GM12878 (cell line): ENCODE results near the gene IRF4. TPM values are rescaled to one million over a fixed set of nuclear protein-coding genes. Genes with fewer than 3 reads are reported as not detected.

ENCODE experiments used
- ATF7 ChIP-seq: fragments of 450-650 bp; IDR thresholded peaks from 2 replicates; pipeline ENCODE4 v1.6.1; 2016; ENCODE audit warnings: low read depth, mild to moderate bottlenecking
- BCL11A ChIP-seq: IDR thresholded peaks from 2 replicates; pipeline ENCODE4 v1.6.1; 2011; ENCODE audit warnings: low read depth, low read length
- BCLAF1 ChIP-seq: fragments of 450-650 bp; IDR thresholded peaks from 2 replicates; pipeline ENCODE4 v1.6.1; 2017; ENCODE audit warnings: antibody characterized with exemption, mild to moderate bottlenecking, moderate library complexity
- BMI1 ChIP-seq: fragments of 450-650 bp; IDR thresholded peaks from 2 replicates; pipeline ENCODE4 v1.6.1; 2016; ENCODE audit warnings: mild to moderate bottlenecking, moderate library complexity, borderline replicate concordance
- CTCF ChIP-seq, 3 experiments: IDR thresholded peaks in 2 of 3; conservative IDR thresholded peaks in 1 of 3; 2 replicates each; pipeline ENCODE4 v1.5.1; 2011; ENCODE audit warnings: low read depth in 3 of 3, low read length in 3 of 3, mild to moderate bottlenecking in 3 of 3, control low read depth in 2 of 3, moderate library complexity in 2 of 3, inconsistent platforms in 1 of 3, mixed read lengths in 1 of 3; ENCODE audit not compliant: control insufficient read depth in 2 of 3, insufficient read depth in 1 of 3; ENCODE audit errors: extremely low read depth in 1 of 3
- E2F4 ChIP-seq: IDR thresholded peaks from 2 replicates; pipeline ENCODE4 v1.6.1; 2012; ENCODE audit warnings: low read depth, low read length, improper control_type of control experiment
- EED ChIP-seq: sonication (generic); IDR thresholded peaks from 2 replicates; pipeline ENCODE4 v1.6.1; 2016; ENCODE audit warnings: antibody characterized with exemption, low read depth
- FOS ChIP-seq: IDR thresholded peaks from 3 replicates; pipeline ENCODE4 v1.6.1; 2011; ENCODE audit warnings: borderline replicate concordance; ENCODE audit not compliant: insufficient read length; ENCODE audit errors: extremely low read depth
- FOXK2 ChIP-seq: fragments of 450-650 bp; IDR thresholded peaks from 2 replicates; pipeline ENCODE4 v1.6.1; 2017; ENCODE audit warnings: mild to moderate bottlenecking, moderate library complexity
- HDGF ChIP-seq: fragments of 450-650 bp; IDR thresholded peaks from 2 replicates; pipeline ENCODE4 v1.6.1; 2016; ENCODE audit warnings: antibody characterized with exemption
- IKZF1 ChIP-seq: fragments of 450-650 bp; conservative IDR thresholded peaks from 2 replicates; pipeline ENCODE4 v1.6.1; 2017; ENCODE audit warnings: antibody characterized with exemption, mild to moderate bottlenecking
- MEF2A ChIP-seq: IDR thresholded peaks from 2 replicates; pipeline ENCODE4 v1.6.1; 2011; ENCODE audit warnings: low read depth, mild to moderate bottlenecking, low read length, moderate library complexity; ENCODE audit not compliant: insufficient read depth
- MEF2B ChIP-seq: fragments of 450-650 bp; IDR thresholded peaks from 2 replicates; pipeline ENCODE4 v1.6.1; 2018; ENCODE audit warnings: mild to moderate bottlenecking, moderate library complexity; ENCODE audit not compliant: partially characterized antibody, poor library complexity, severe bottlenecking
- MXI1 ChIP-seq: fragments of 150-350 bp; IDR thresholded peaks from 2 replicates; pipeline ENCODE4 v1.6.1; 2011; ENCODE audit warnings: low read depth, mild to moderate bottlenecking, inconsistent platforms, low read length, improper control_type of control experiment
- NBN ChIP-seq: fragments of 450-650 bp; IDR thresholded peaks from 2 replicates; pipeline ENCODE4 v1.6.1; 2016
- NFYB ChIP-seq: IDR thresholded peaks from 2 replicates; pipeline ENCODE4 v1.6.1; 2011; ENCODE audit warnings: low read depth, mild to moderate bottlenecking, low read length, improper control_type of control experiment, moderate library complexity; ENCODE audit not compliant: insufficient read depth
- SP1 ChIP-seq: IDR thresholded peaks from one replicate; pipeline ENCODE4 v1.6.1; 2011; ENCODE audit warnings: low read depth, low read length
- STAT1 ChIP-seq: fragments of 450-650 bp; conservative IDR thresholded peaks from 2 replicates; pipeline ENCODE4 v1.6.1; 2014; ENCODE audit warnings: antibody characterized with exemption, mild to moderate bottlenecking
- SUPT20H ChIP-seq: IDR thresholded peaks from 2 replicates; pipeline ENCODE4 v1.6.1; 2011; ENCODE audit warnings: low read depth, mild to moderate bottlenecking, low read length, moderate library complexity, borderline replicate concordance; ENCODE audit not compliant: control insufficient read depth
- TAF1 ChIP-seq: IDR thresholded peaks from 2 replicates; pipeline ENCODE4 v1.6.1; 2011; ENCODE audit warnings: mild to moderate bottlenecking, low read depth, low read length, borderline replicate concordance
- ZBTB40 ChIP-seq: fragments of 450-650 bp; IDR thresholded peaks from 2 replicates; pipeline ENCODE4 v1.6.1; 2016; ENCODE audit warnings: mild to moderate bottlenecking, moderate library complexity, borderline replicate concordance
- polyA plus RNA-seq, 11 experiments: library from polyadenylated mRNA; depleted of rRNA in 4 of 11; unstranded in 6 of 11; stranded (reverse) in 5 of 11; fragments of >200 nt; fragmentation: Nextera tagmentation in 4 of 11; fragmentation: Illumina TruSeq in 1 of 11; extraction: Ambion mirVana in 4 of 11; extraction: Trizol in 1 of 11; gene quantifications; 1 replicate in 1 of 11; 2 replicates in 10 of 11; pipeline versions ENCODE4 v1.2.1 to v1.2.3, GENCODE V29; 2011 to 2016; ENCODE audit warnings: inconsistent platforms in 2 of 11, missing spikeins in 2 of 11, low read depth in 1 of 11
- total RNA-seq, 4 experiments: library from RNA; depleted of rRNA in 3 of 4; stranded (reverse); fragments of >200 nt in 3 of 4; fragmentation: Illumina TruSeq in 1 of 4; extraction: Trizol in 1 of 4; gene quantifications; 2 replicates each; pipeline versions ENCODE4 v1.2.1 to v1.2.3, GENCODE V29; 2013 to 2021

The IRF4 gene
- total and polyA plus RNA-seq, 10 of the 15 experiments (the other 5 are each of a cell fraction or from before 2014, with no cell fraction given) = 50.0 to 495 (median 257) TPM

- no peak for TF ChIP-seq ZBTB40
- no peak for TF ChIP-seq EED
- TF ChIP-seq IKZF1 = no peak
- no peak for TF ChIP-seq SP1
- no peak for TF ChIP-seq HDGF
- no peak for TF ChIP-seq NBN
- no peak for TF ChIP-seq FOS
- TF ChIP-seq BCL11A = no peak
- TF ChIP-seq STAT1 = no peak
- TF ChIP-seq MXI1 = no peak
- TF ChIP-seq SUPT20H = no peak
- TF ChIP-seq MEF2B = no peak
- no peak for TF ChIP-seq E2F4
- no peak for TF ChIP-seq FOXK2
- TF ChIP-seq TAF1 = no peak
- TF ChIP-seq BCLAF1 = no peak
- TF ChIP-seq MEF2A = no peak
- no peak for TF ChIP-seq BMI1
- TF ChIP-seq CTCF (IDR thresholded peaks at IDR 0.05 in 2 of 3, conservative IDR thresholded peaks at IDR 0.05 in 1 of 3; ENCODE audit: control insufficient read depth in 2 of 3, extremely low read depth in 1 of 3, insufficient read depth in 1 of 3, low read depth in 3 of 3, low read length in 3 of 3) = no peak
- TF ChIP-seq ATF7 = no peak
- TF ChIP-seq NFYB = no peak
Observed at GRCh38 chr6:410555-411395, 19.2 kb downstream of the IRF4 start (continued).
